GM18951 (cell line): ENCODE data around the gene NPAT.

Source experiments
- POLR2A ChIP-seq: IDR thresholded peaks from 4 replicates; pipeline ENCODE4 v1.6.1; 2011; ENCODE audit warnings: mild to moderate bottlenecking; ENCODE audit not compliant: insufficient read length, insufficient read depth; ENCODE audit errors: extremely low read depth
- in situ Hi-C: fragments of 300-500 bp; cut with MboI; formaldehyde crosslinking; loops from one replicate; pipeline ENCODE4 v1.12.0; 2022; ENCODE audit warnings: low sequenced_read_pairs, mixed read lengths, inconsistent platforms; ENCODE audit not compliant: unreplicated experiment

The NPAT gene

DNA sequence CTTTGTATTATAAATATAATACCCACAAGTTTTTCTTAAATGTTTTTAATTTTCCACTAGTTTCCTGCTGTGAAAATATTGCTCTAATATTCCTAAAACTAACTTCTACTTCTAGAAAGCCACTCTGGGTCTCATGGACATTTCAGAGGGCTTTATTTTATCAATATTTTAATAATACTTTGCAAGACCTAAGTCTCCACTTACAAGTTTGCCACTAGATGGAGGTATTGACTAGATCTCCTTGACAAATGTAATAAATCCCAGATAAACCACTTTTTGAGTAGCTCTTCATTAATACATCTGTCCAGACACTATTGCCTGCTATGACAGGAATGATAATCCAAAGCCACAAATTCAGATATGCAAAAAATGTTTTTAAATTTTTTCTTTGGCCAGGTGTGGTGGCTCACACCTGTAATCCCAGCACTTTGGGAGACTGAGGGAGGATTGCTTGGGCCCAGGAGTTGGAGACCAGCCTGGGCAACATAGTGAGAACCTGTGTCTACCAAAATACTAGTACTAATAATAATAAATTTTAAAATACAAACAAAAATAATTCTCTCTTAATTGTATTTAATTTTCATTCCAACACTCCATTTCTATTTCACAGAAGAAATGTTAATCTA is 104.6 kb downstream of the NPAT start:
- in situ Hi-C loops, result no loop called here
- no peak for TF ChIP-seq POLR2A

- no peak for TF ChIP-seq POLR2A
- in situ Hi-C loops, result no loop called here
Observed at GRCh38 chr11:108115500-108116140, 106.8 kb downstream of the NPAT start.

GRCh38 chr11:108112057-108112456 is 110.4 kb downstream of the NPAT start:
- no peak for TF ChIP-seq POLR2A
- in situ Hi-C loops, result no loop called here

- TF ChIP-seq POLR2A, result no peak
- in situ Hi-C loops, result no loop called here
Observed at GRCh38 chr11:108111126-108111525, 111.3 kb downstream of the NPAT start.
